SK-N-SH treated with all-trans-retinoic acid at 6 μM for 48 hours (cell line): ENCODE data around the gene LEPROT.

Source experiments
- ATAC-seq: fragments of 200-7000 bp; cut with Tn5 transposase; 3 replicates; pipeline ENCODE4 v1.9.1; 2020; ENCODE audit warnings: mild to moderate bottlenecking, moderate library complexity
- ARNTL ChIP-seq: fragments of 450-650 bp; formaldehyde crosslinking; IDR thresholded peaks from 2 replicates; pipeline ENCODE4 v1.5.0; 2020; ENCODE audit warnings: low read depth, mild to moderate bottlenecking, moderate library complexity, borderline replicate concordance
- BACH2 ChIP-seq: fragments of 250-450 bp; sonication (Bioruptor Pico); IDR thresholded peaks from 2 replicates; pipeline ENCODE4 v1.9.0; 2021; ENCODE audit warnings: mild to moderate bottlenecking, borderline replicate concordance
- CREB5 ChIP-seq: fragments of 250-450 bp; sonication (Bioruptor Pico); IDR thresholded peaks from 2 replicates; pipeline ENCODE4 v1.5.1; 2020; ENCODE audit warnings: low read depth, mild to moderate bottlenecking, moderate library complexity
- CSDC2 ChIP-seq: fragments of 250-450 bp; sonication (Bioruptor Pico); IDR thresholded peaks from 2 replicates; pipeline ENCODE4 v1.5.0; 2020; ENCODE audit warnings: mild to moderate bottlenecking, moderate library complexity
- CSRNP3 ChIP-seq: fragments of 250-450 bp; sonication (Bioruptor Pico); IDR thresholded peaks from 2 replicates; pipeline ENCODE4 v1.5.1; 2021; ENCODE audit warnings: mild to moderate bottlenecking, moderate library complexity
- GLIS3 ChIP-seq: fragments of 250-450 bp; sonication (Bioruptor Pico); IDR thresholded peaks from 2 replicates; pipeline ENCODE4 v1.5.0; 2020; ENCODE audit warnings: mild to moderate bottlenecking, moderate library complexity
- OSR1 ChIP-seq: fragments of 250-450 bp; sonication (Bioruptor Pico); IDR thresholded peaks from 2 replicates; pipeline ENCODE4 v1.8.0; 2022; ENCODE audit warnings: moderate library complexity, mild to moderate bottlenecking, inconsistent platforms
- PATZ1 ChIP-seq: fragments of 250-450 bp; sonication (Bioruptor Pico); IDR thresholded peaks from 2 replicates; pipeline ENCODE4 v1.8.0; 2020; ENCODE audit warnings: mild to moderate bottlenecking, moderate library complexity, borderline replicate concordance
- POU6F1 ChIP-seq: fragments of 250-450 bp; sonication (Bioruptor Pico); IDR thresholded peaks from 2 replicates; pipeline ENCODE4 v1.8.0; 2021; ENCODE audit warnings: low read depth, mild to moderate bottlenecking, moderate library complexity, borderline replicate concordance
- RARB ChIP-seq: fragments of 250-450 bp; sonication (Bioruptor Pico); IDR thresholded peaks from 2 replicates; pipeline ENCODE4 v1.8.0; 2021; ENCODE audit warnings: mild to moderate bottlenecking, moderate library complexity
- SNAI2 ChIP-seq: fragments of 250-450 bp; sonication (Bioruptor Pico); IDR thresholded peaks from 2 replicates; pipeline ENCODE4 v1.5.0; 2020; ENCODE audit warnings: mild to moderate bottlenecking, moderate library complexity
- TCF4 ChIP-seq: fragments of 250-450 bp; sonication (Bioruptor Pico); IDR thresholded peaks from 2 replicates; pipeline ENCODE4 v1.8.0; 2021; ENCODE audit warnings: mild to moderate bottlenecking, moderate library complexity, borderline replicate concordance
- TOX ChIP-seq: fragments of 250-450 bp; sonication (Bioruptor Pico); IDR thresholded peaks from 2 replicates; pipeline ENCODE4 v1.8.0; 2021; ENCODE audit warnings: mild to moderate bottlenecking, moderate library complexity, borderline replicate concordance
- TSHZ2 ChIP-seq: fragments of 250-450 bp; sonication (Bioruptor Pico); IDR thresholded peaks from 2 replicates; pipeline ENCODE4 v1.5.0; 2020; ENCODE audit warnings: mild to moderate bottlenecking, moderate library complexity
- ZC3H10 ChIP-seq: fragments of 250-450 bp; sonication (Bioruptor Pico); IDR thresholded peaks from 2 replicates; pipeline ENCODE4 v1.5.1; 2021; ENCODE audit warnings: mild to moderate bottlenecking, moderate library complexity
- ZFP3 ChIP-seq: fragments of 250-450 bp; sonication (Bioruptor Pico); IDR thresholded peaks from 2 replicates; pipeline ENCODE4 v1.5.0; 2020; ENCODE audit warnings: mild to moderate bottlenecking, moderate library complexity
- ZFP30 ChIP-seq: fragments of 450-650 bp; formaldehyde crosslinking; IDR thresholded peaks from 2 replicates; pipeline ENCODE4 v1.5.0; 2022; ENCODE audit warnings: mild to moderate bottlenecking, moderate library complexity
- ZNF565 ChIP-seq: fragments of 450-650 bp; formaldehyde crosslinking; conservative IDR thresholded peaks from 2 replicates; pipeline ENCODE4 v1.5.0; 2020; ENCODE audit warnings: low read depth, mild to moderate bottlenecking, moderate library complexity
- ZNF8 ChIP-seq: fragments of 450-650 bp; formaldehyde crosslinking; IDR thresholded peaks from 2 replicates; pipeline ENCODE4 v1.5.0; 2020; ENCODE audit warnings: mild to moderate bottlenecking, moderate library complexity

Gene LEPROT

GRCh38 chr1:65419681-65420589 lies 533 bp upstream of the LEPROT start:
- ATAC-seq, result peak; percentile 93
- TF ChIP-seq CREB5 (CRISPR knock-in tag), result no peak
- TF ChIP-seq CSDC2, result no peak
- TF ChIP-seq CSRNP3 (CRISPR knock-in tag), result no peak
- no peak for TF ChIP-seq ARNTL (CRISPR knock-in tag)
- TF ChIP-seq ZFP30 (CRISPR knock-in tag), result no peak
- no peak for TF ChIP-seq TOX (CRISPR knock-in tag)
- TF ChIP-seq SNAI2 (CRISPR knock-in tag), result no peak
- TF ChIP-seq BACH2 (CRISPR knock-in tag), result no peak
- no peak for TF ChIP-seq ZC3H10
- TF ChIP-seq, all 23 proteins: peak for 0

- ATAC-seq, result no peak
- TF ChIP-seq GLIS3, result no peak
- TF ChIP-seq ZFP3 (CRISPR knock-in tag), result 0 out of 2 replicates have a peak, but pooled peaks have one; percentile 36
These were observed 1.0 kb downstream of the LEPROT start for GRCh38 chr1:65421351-65422025.

GRCh38 chr1:65422241-65423203 lies 2.1 kb downstream of the LEPROT start:
- ATAC-seq, result no peak
- no peak for TF ChIP-seq PATZ1 (CRISPR knock-in tag)
- TF ChIP-seq TOX (CRISPR knock-in tag), result no peak
- no peak for TF ChIP-seq TCF4 (CRISPR knock-in tag)
- TF ChIP-seq ZNF565 (CRISPR knock-in tag), result no peak
- TF ChIP-seq GLIS3, result no peak
- TF ChIP-seq POU6F1 (CRISPR knock-in tag), result no peak
- TF ChIP-seq BACH2 (CRISPR knock-in tag), result no peak
- no peak for TF ChIP-seq TSHZ2 (CRISPR knock-in tag)
- no peak for TF ChIP-seq OSR1
- TF ChIP-seq RARB (CRISPR knock-in tag), result no peak
- TF ChIP-seq CREB5 (CRISPR knock-in tag), result no peak
- TF ChIP-seq ZNF8 (CRISPR knock-in tag), result no peak
- TF ChIP-seq ARNTL (CRISPR knock-in tag), result no peak
